CD14-positive monocyte (primary cell): Measurements from ENCODE around the gene HOXD4. TPM values are rescaled to one million over a fixed set of nuclear protein-coding genes. Genes with fewer than 3 reads are reported as not detected.

Source experiments
- DNase-seq, 3 donors: peaks; one replicate each; pipeline ENCODE4 v3.0.0-alpha.2; 2011 to 2022
- H2AFZ ChIP-seq: 2 replicates; pipeline ENCODE4 v1.6.0; 2012; ENCODE audit warnings: mild to moderate bottlenecking, low read depth, low read length, inconsistent platforms; ENCODE audit not compliant: insufficient read depth, poor library complexity, severe bottlenecking
- H3K27ac ChIP-seq, 2 donors: 1 replicate in 1 of 2; 2 replicates in 1 of 2; pipeline ENCODE4 v1.5.1; 2012 to 2013; ENCODE audit warnings: low read length in 2 of 2, control low read depth in 1 of 2, inconsistent platforms in 1 of 2, low read depth in 1 of 2, mild to moderate bottlenecking in 1 of 2
- H3K27me3 ChIP-seq, 2 donors: one replicate each; pipeline versions ENCODE4 v1.6.0 to v1.6.1; 2011 to 2013; ENCODE audit warnings: low read length in 2 of 2; ENCODE audit not compliant: control insufficient read depth in 2 of 2, insufficient read depth in 2 of 2
- H3K36me3 ChIP-seq, 2 donors: replicated peaks in 1 of 2; 1 replicate in 1 of 2; 2 replicates in 1 of 2; pipeline versions ENCODE4 v1.5.1 to v1.6.1; 2012 to 2013; ENCODE audit warnings: low read length in 2 of 2, control low read depth in 1 of 2, inconsistent platforms in 1 of 2, mild to moderate bottlenecking in 1 of 2; ENCODE audit not compliant: insufficient read depth in 2 of 2, control insufficient read depth in 1 of 2
- H3K4me1 ChIP-seq, 2 donors: 1 replicate in 1 of 2; 2 replicates in 1 of 2; pipeline versions ENCODE4 v1.5.1 to v1.6.1; 2012 to 2013; ENCODE audit warnings: low read length in 2 of 2, control low read depth in 1 of 2, inconsistent platforms in 1 of 2, mild to moderate bottlenecking in 1 of 2, moderate library complexity in 1 of 2; ENCODE audit not compliant: insufficient read depth in 2 of 2, control insufficient read depth in 1 of 2
- H3K4me2 ChIP-seq: replicated peaks from 2 replicates; pipeline ENCODE3; 2012; ENCODE audit warnings: low read length, moderate library complexity, mild to moderate bottlenecking; ENCODE audit not compliant: poor library complexity, severe bottlenecking; ENCODE audit errors: extremely low read depth
- H3K4me3 ChIP-seq, 3 experiments: fragments of 200-600 bp in 1 of 3; sonication (generic) in 1 of 3; replicated peaks in 1 of 3; 1 replicate in 2 of 3; 2 replicates in 1 of 3; pipeline ENCODE4 v1.5.1; 2011 to 2013; ENCODE audit warnings: low read length in 3 of 3, mild to moderate bottlenecking in 3 of 3, control low read depth in 2 of 3, low read depth in 2 of 3, inconsistent platforms in 1 of 3, moderate library complexity in 1 of 3
- H3K79me2 ChIP-seq: 2 replicates; pipeline ENCODE4 v1.6.0; 2012; ENCODE audit warnings: mild to moderate bottlenecking, control low read depth, inconsistent platforms, low read length, moderate library complexity; ENCODE audit not compliant: insufficient read depth
- H3K9ac ChIP-seq: 2 replicates; pipeline ENCODE4 v1.6.0; 2017; ENCODE audit warnings: low read length, mild to moderate bottlenecking; ENCODE audit not compliant: insufficient read depth, poor library complexity, severe bottlenecking
- H3K9me3 ChIP-seq, 2 donors: replicated peaks in 1 of 2; 1 replicate in 1 of 2; 2 replicates in 1 of 2; pipeline versions ENCODE4 v1.5.1 to v1.6.1; 2012 to 2013; ENCODE audit warnings: low read length in 2 of 2, control low read depth in 1 of 2; ENCODE audit not compliant: control insufficient read depth in 1 of 2, insufficient read depth in 1 of 2
- H4K20me1 ChIP-seq: 2 replicates; pipeline ENCODE4 v1.6.0; 2012; ENCODE audit warnings: mild to moderate bottlenecking, low read length, control low read depth, moderate library complexity; ENCODE audit not compliant: insufficient read depth
- H3K27ac Mint-ChIP-seq, 7 donors: one replicate each; pipeline ENCODE4 v1.8.0; 2020; ENCODE audit warnings: mild to moderate bottlenecking in 7 of 7, mixed read lengths in 7 of 7, moderate library complexity in 6 of 7, inconsistent platforms in 2 of 7
- H3K27me3 Mint-ChIP-seq, 3 donors: one replicate each; pipeline ENCODE4 v1.8.0; 2021 to 2022; ENCODE audit warnings: low read depth in 3 of 3, mild to moderate bottlenecking in 3 of 3, mixed read lengths in 3 of 3, moderate library complexity in 3 of 3, inconsistent platforms in 1 of 3
- H3K36me3 Mint-ChIP-seq, 2 donors: one replicate each; pipeline ENCODE4 v1.8.0; 2020; ENCODE audit warnings: mixed read lengths in 2 of 2, inconsistent platforms in 1 of 2, mild to moderate bottlenecking in 1 of 2
- H3K4me1 Mint-ChIP-seq: one replicate; pipeline ENCODE4 v1.8.0; 2020; ENCODE audit warnings: mild to moderate bottlenecking, mixed read lengths
- H3K4me3 Mint-ChIP-seq, 2 donors: one replicate each; pipeline ENCODE4 v1.8.0; 2020; ENCODE audit warnings: mild to moderate bottlenecking in 2 of 2, mixed read lengths in 2 of 2, moderate library complexity in 1 of 2
- H3K9me3 Mint-ChIP-seq, 7 donors: one replicate each; pipeline ENCODE4 v1.8.0; 2020 to 2022; ENCODE audit warnings: mixed read lengths in 7 of 7, mild to moderate bottlenecking in 6 of 7, moderate library complexity in 6 of 7, inconsistent platforms in 2 of 7
- WGBS: methylation state at CpG from one replicate; pipeline ENCODE4 v1.1.5; 2013; ENCODE audit warnings: missing lambda C conversion rate; ENCODE audit not compliant: insufficient coverage; 5-methylcytosine and 5-hydroxymethylcytosine counted together
- intact Hi-C, 2 donors: fragments of 100-400 bp; cut with micrococcal nuclease; formaldehyde crosslinking; loops; one replicate each; pipeline versions ENCODE4 v1.15.0 to v1.15.1; 2023
- polyA plus RNA-seq, 3 donors: library from polyadenylated mRNA; depleted of rRNA in 1 of 3; unstranded in 2 of 3; stranded (reverse) in 1 of 3; fragments of 300-500 nt in 2 of 3; fragments of >200 nt in 1 of 3; fragmentation: Illumina TruSeq in 2 of 3; gene quantifications; 1 replicate in 2 of 3; 2 replicates in 1 of 3; pipeline ENCODE4 v1.2.3, GENCODE V29; 2012 to 2021
- TF ChIP-seq, protein P1 (sequence below): fragments of 200-600 bp; IDR thresholded peaks from one replicate; pipeline ENCODE4 v1.8.0; 2022; ENCODE audit warnings: antibody characterized with exemption, mild to moderate bottlenecking

The HOXD4 gene
- polyA plus RNA-seq, 3 donors, result not detected

DNA sequence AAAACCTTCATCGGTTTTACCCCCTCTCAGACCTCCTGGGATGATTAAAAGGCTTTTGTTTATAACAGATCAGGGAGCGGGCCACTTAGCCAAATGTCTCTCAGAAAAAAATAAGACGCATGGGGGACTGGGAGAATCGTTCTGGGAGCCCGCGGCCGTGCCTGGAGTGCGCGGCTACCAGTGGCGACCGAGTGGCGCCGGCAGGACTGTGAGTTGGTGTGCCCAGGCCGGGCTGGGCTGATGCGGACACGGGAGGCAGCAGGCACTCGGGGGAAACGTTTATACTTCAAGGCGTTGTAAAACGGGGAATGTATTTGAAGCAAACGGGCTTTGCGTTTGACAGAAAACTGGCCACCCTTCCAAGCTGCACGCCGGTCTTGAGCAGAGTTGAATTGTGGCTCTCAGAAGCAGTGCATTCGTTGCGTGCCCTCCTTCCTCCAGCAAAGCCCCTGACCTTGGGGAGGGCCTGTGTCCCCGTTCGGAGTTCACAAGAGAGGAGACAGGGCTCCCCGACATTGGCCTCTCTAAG, 39.4 kb upstream of the HOXD4 start:
- Histone ChIP-seq H3K27me3 (peaks cover 85 to 95% of the 10 kb centered on the region in 2 donors), H3K4me3 (no peak overlapping the region), H3K27ac (no peak overlapping the region), H4K20me1 (no peaks in the 10 kb centered on the region), H3K36me3 (no peaks in the 10 kb centered on the region), H3K9me3 (peaks cover 4 to 63% of the 10 kb centered on the region in 2 donors), H3K4me1 (peaks cover 3 to 4% of the 10 kb centered on the region in 2 donors), H3K9ac (no peak overlapping the region), H2AFZ (no peak overlapping the region), H3K79me2 (no peaks in the 10 kb centered on the region), H3K4me2 (no peak overlapping the region)
- TF ChIP-seq, protein P1, sequence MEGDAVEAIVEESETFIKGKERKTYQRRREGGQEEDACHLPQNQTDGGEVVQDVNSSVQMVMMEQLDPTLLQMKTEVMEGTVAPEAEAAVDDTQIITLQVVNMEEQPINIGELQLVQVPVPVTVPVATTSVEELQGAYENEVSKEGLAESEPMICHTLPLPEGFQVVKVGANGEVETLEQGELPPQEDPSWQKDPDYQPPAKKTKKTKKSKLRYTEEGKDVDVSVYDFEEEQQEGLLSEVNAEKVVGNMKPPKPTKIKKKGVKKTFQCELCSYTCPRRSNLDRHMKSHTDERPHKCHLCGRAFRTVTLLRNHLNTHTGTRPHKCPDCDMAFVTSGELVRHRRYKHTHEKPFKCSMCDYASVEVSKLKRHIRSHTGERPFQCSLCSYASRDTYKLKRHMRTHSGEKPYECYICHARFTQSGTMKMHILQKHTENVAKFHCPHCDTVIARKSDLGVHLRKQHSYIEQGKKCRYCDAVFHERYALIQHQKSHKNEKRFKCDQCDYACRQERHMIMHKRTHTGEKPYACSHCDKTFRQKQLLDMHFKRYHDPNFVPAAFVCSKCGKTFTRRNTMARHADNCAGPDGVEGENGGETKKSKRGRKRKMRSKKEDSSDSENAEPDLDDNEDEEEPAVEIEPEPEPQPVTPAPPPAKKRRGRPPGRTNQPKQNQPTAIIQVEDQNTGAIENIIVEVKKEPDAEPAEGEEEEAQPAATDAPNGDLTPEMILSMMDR, result no peak
- Mint-ChIP-seq H3K27me3 (peaks cover 91 to 98% (median 93%) of the 10 kb centered on the region in 3 donors), H3K9me3 (peaks cover 4 to 55% (median 22%) of the 10 kb centered on the region in 7 donors), H3K27ac (no peak overlapping the region), H3K4me1 (peaks cover 14% of the 10 kb centered on the region), H3K36me3 (peaks cover 3 to 12% of the 10 kb centered on the region in 2 donors), H3K4me3 (peak overlapping the region in 1 of 2 donors; percentile 77)
- intact Hi-C loops, result loop anchor here in 1 of 2 donors (5.0 kb wide), 1 partner anchor 35 kb away; no protein-coding TSS in a partner anchor
- WGBS, result 7% methylated on average over 28 of the region's 29 CpGs
- DNase-seq, result no peak

GRCh38 chr2:176112375-176113302, 38.7 kb upstream of the HOXD4 start:
- peaks cover 5 to 11% of the 10 kb centered on the region in 2 donors for H3K36me3 Mint-ChIP-seq
- Histone ChIP-seq H3K27ac (no peak overlapping the region), H4K20me1 (no peaks in the 10 kb centered on the region), H3K9me3 (peaks cover 10 to 66% of the 10 kb centered on the region in 2 donors), H3K36me3 (no peaks in the 10 kb centered on the region), H3K4me3 (no peak overlapping the region), H3K27me3 (peaks cover 87 to 97% of the 10 kb centered on the region in 2 donors), H3K4me2 (no peak overlapping the region), H3K4me1 (no peaks in the 10 kb centered on the region), H3K79me2 (no peaks in the 10 kb centered on the region), H2AFZ (no peak overlapping the region), H3K9ac (no peak overlapping the region)
- no peak for DNase-seq
- WGBS, result 5% methylated on average over 37 of the region's 40 CpGs
- peak overlapping the region in 1 of 2 donors; percentile 77 for H3K4me3 Mint-ChIP-seq
- H3K4me1 Mint-ChIP-seq, result peaks cover 10% of the 10 kb centered on the region
- H3K27ac Mint-ChIP-seq, result no peak overlapping the region
- H3K9me3 Mint-ChIP-seq, result peaks cover 4 to 56% (median 23%) of the 10 kb centered on the region in 7 donors
- H3K27me3 Mint-ChIP-seq, result peaks cover 94 to 100% (median 95%) of the 10 kb centered on the region in 3 donors
- TF ChIP-seq, protein P1, result no peak
- intact Hi-C loops, result loop anchor here in 1 of 2 donors (5.0 kb wide), 1 partner anchor 35 kb away; no protein-coding TSS in a partner anchor
